ENCODE results near the gene TMOD4.

Gene TMOD4

DNA sequence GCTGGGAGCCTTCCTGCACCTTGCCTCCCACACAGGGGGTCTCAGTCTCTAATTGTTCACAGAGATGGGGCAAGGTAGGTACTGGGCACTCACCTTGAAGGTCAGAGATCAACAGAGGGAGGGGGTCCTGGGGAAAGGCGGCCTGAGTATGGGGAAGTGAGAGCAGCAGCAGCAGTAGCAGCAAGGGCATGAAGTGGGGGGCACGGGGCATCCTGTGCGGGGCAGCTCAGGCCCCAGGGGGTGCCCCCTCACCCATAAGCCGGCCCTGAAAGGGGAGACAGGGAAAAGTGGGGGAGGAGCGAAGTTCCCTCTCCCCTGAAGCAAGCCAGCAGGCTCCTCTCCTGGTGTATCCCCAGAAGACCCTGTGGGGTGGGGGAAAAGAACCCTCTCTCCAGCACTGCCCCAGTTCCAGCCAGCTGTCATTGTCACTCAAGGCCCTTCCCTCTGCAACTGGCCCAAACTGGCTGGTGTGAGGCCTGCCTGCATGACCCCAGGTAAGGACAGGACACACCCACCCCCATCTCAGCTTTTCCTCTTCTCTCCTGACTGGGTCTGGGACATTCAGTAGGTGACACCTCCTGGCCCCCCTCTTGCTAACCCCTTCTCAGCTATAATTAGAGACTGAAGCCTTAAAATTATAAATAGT is 33.2 kb downstream of the TMOD4 start:
- no peak overlapping the region for H3K4me3 ChIP-seq (ENCODE audit: low read length)
- no peak for TF ChIP-seq ZNF274 (IDR thresholded peaks at IDR 0.05; ENCODE audit: low read depth, low read length)

DNA sequence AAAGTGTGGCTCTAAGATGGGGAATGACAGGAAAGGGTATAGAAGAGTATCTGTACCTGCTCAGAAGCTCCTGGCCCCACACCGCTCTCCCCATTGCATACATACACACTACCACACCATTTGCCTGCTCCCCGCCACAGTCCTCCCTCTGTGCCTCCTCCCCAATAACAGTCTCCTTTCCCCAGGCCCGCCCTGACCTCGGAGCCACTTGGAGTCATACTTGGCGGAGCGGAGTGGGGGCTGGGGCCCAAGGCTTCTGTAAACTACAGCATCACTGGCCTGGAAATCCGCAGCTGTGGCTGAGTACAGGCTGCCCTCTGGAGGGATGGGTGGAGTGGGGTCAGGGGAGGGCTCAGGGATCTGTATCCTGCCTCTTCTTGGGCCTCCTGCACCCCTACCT is 38.0 kb downstream of the TMOD4 start:
- H3K4me3 ChIP-seq (ENCODE audit: low read length) = no peak overlapping the region
- TF ChIP-seq ZNF274 (IDR thresholded peaks at IDR 0.05; ENCODE audit: low read depth, low read length) = no peak

GRCh38 chr1:151135433-151136385 is 40.1 kb downstream of the TMOD4 start:
- no peak for TF ChIP-seq ZNF274 (IDR thresholded peaks at IDR 0.05; ENCODE audit: low read depth, low read length)
- H3K4me3 ChIP-seq (ENCODE audit: low read length) = no peak overlapping the region

GRCh38 chr1:151134991-151135390 is 40.8 kb downstream of the TMOD4 start:
- TF ChIP-seq ZNF274 (IDR thresholded peaks at IDR 0.05; ENCODE audit: low read depth, low read length) = no peak
- no peak overlapping the region for H3K4me3 ChIP-seq (ENCODE audit: low read length)

- TF ChIP-seq ZNF274 (IDR thresholded peaks at IDR 0.05; ENCODE audit: low read depth, low read length) = no peak
- no peak overlapping the region for H3K4me3 ChIP-seq (ENCODE audit: low read length)
Observed at GRCh38 chr1:151134396-151134795, 41.4 kb downstream of the TMOD4 start.

DNA sequence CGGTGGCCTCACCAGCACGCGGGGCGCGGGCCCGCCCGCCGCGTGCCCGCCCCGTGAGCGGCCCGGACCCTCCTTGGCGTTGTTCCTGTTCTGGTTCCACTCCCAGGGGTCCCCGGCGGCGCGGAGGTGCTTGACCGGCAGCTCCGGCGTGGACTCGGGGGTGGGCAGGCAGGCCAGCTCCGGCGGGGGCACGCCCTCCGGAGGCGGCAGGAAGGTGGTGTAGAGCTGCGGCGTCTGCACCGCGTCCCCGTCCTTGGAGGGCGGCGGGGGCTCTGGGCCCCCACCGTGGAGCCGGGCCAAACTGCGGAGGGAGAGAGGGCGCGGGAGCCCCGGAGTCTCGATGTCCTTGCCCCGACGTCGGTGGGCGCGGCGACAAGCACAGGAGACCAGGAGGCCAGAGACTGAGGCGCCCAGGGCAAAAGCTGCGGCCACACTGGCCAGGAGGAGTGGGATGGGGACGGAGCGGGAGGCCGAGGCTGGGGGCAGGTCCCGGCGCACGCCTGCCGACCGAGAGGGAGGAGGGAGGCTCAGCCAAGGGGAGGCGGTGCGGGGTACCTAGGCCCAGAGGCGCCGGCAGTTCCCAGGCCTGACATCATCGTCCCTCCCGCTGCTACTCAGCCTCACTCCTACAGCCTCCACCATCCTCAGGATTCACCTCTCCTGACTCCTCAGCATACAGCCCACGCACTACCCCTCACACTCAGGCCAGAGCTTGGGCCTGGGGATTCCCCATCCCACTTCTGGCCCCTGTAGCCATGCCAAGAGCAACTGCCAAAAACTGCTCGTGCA is 42.6 kb downstream of the TMOD4 start:
- no peak for TF ChIP-seq ZNF274 (IDR thresholded peaks at IDR 0.05; ENCODE audit: low read depth, low read length)

GRCh38 chr1:151132335-151133017 is 43.3 kb downstream of the TMOD4 start:
- H3K4me3 ChIP-seq (ENCODE audit: low read length) = no peak overlapping the region

More for the DNA sequence above, 42.6 kb downstream of the TMOD4 start:
- H3K4me3 ChIP-seq (ENCODE audit: low read length) = no peak overlapping the region

DNA sequence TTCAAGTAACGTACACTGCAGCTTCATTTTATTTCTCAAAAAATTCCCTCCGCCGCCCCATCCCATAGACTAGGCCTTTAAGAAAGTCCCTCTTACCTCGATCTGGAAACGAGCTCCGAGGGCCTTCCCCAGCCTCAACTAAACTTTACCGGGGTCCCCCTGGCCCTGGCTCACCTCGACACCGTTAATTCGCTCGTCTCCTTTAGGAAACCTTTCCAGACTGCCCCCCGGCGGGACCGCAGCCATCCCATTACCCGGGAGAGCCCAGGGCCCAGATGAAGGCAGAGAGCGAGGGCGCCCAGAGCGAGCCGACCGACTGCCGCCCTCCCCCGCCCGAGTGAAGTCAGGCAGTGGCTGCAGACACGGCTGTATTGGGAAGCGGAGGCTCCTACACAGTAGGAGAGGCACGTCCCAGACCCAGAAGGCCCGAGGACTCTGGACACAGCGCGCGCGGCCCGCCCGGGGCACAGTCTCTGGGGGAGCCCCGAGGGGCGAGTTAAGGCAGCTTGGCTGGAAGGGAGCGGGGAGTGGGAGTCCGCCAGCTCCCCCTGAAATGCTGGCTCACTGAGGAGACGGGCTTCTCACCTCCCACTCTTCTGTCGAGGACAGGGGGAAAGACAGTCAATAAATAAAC is 44.0 kb downstream of the TMOD4 start:
- peak overlapping the region; percentile 18; the same call in 1 of the 2 replicates for H3K4me3 ChIP-seq (ENCODE audit: low read length)

More at GRCh38 chr1:151132335-151133017, 43.3 kb downstream of the TMOD4 start:
- no peak for TF ChIP-seq ZNF274 (IDR thresholded peaks at IDR 0.05; ENCODE audit: low read depth, low read length)

DNA sequence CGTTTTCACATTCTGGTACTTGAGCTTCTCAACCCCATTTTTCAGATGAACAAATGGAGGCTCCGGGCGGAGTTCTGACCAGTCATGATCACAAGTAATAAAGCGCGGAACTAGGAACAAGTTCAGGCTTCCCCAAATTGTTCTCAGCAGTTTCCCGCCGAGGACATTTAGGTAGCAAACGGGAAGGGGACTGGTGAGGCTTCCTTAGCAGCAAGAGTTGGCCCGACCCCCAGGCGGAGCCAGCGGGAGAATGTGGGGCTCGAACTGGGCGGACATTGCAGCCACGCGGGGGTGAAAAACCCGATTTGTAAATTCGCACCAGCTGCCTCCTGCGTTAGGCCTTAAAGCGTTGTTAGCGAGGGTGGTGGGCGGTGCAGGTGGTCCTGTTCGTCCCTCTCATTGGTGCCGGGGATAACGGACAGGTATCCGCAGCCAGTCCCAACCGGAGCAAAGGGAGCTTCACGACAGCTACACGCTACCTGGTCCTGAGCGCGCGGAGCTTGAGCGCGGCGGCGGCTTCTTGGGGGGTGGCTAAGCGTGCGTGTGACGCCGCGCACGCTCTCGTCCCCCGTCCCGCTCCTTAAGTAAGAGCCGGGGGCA is 44.7 kb downstream of the TMOD4 start:
- no peak for TF ChIP-seq ZNF274 (IDR thresholded peaks at IDR 0.05; ENCODE audit: low read depth, low read length)
- peak overlapping the region; percentile 18; the same call in 1 of the 2 replicates for H3K4me3 ChIP-seq (ENCODE audit: low read length)

More for the DNA sequence above, 44.0 kb downstream of the TMOD4 start:
- no peak for TF ChIP-seq ZNF274 (IDR thresholded peaks at IDR 0.05; ENCODE audit: low read depth, low read length)

DNA sequence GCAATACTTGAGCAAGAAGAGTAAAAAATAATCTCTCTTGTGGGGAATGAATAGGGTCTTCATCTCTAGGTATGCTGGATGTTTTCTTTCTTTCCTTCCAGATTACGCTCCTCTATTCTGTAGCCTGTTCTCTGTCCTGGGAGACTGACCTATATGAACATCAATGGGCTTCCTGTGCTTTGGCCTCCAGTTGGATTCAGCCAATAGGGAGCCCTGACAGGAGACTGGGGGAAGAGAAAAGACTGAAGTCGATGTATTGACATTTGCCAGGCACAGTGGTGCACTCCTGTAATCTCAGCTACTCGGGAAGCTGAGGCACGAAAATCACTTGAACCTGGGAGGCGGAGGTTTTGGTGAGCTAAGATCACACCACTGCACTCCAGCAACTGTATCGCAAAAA is 47.0 kb downstream of the TMOD4 start:
- TF ChIP-seq ZNF274 (IDR thresholded peaks at IDR 0.05; ENCODE audit: low read depth, low read length) = no peak
- no peak overlapping the region for H3K4me3 ChIP-seq (ENCODE audit: low read length)

DNA sequence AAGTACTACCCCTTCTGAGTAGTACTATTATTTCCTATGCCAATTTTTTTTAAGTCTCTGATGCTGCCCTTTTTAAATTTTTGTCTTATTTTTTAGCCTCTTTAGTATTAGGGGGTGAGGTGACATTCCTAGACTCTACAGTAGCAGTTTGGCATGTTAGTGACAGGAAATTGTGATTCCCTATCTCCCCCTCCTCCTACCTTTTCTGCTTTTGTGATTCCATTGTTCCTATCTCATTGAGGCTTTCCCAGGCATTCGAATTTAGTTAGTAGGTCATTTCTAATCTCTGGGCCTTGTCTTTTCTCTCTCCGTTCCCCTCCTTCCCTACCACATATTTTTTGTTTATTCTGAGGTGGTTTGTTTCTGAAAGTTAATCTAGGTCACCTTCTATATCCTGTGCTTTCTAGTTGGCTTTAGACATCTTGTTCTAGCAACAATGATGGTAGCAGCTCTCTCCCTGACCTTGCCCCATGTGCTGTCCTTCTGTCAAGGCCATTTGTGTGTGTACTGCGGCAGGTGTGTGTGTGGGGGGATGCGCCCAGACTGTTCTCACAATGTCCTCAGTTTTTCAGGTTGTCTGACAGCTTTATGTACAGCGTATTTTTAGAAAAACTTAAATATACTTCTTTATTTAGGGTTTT is 50.9 kb downstream of the TMOD4 start:
- no peak overlapping the region for H3K4me3 ChIP-seq (ENCODE audit: low read length)
- TF ChIP-seq ZNF274 (IDR thresholded peaks at IDR 0.05; ENCODE audit: low read depth, low read length) = no peak
